C1 segment of cervical spinal cord (tissue), 14 donors: ENCODE results near the gene RAD17.
"Not testable (repeated sequence)": the region's sequence is repeated elsewhere in the genome, so short reads cannot be mapped to it uniquely, and the experiment has no call there.

Experiments used
- DNase-seq, 14 donors: peaks; one replicate each; lab custom pipeline; 2025; lab: John Stamatoyannopoulos, UW

Gene RAD17

GRCh38 chr5:69378376-69378775 lies 8.8 kb downstream of the RAD17 start:
- DNase-seq, result no peak

DNA sequence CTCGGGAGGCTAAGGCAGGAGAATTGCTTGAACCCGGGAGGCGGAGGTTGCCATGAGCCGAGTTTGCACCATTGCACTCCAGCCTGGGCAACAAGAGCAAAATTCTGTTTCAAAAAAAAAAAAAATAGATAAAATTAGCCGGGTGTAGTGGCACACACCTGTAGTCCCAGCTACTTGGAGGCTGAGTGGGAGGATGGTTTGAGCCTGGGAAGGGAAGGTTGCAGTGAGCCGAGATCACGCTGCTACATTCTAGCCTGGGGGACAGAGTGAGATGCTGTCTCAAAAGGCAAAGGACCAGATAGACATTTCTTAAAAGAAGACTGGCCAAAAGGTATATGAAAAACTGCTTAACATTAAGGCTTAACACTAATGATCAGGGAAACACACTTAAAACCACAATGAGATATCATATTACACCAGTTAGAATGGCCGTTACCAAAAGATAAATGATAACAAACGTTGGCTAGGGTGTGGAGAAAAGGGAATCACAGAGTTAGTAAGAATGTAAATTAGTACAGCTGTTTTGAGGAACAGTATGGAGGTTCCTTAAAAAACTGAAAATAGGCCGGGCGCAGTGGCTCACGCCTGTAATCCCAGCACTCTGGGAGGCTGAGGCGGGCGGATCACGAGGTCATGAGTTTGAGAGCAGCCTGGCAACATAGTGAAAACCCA lies 35.2 kb downstream of the RAD17 start:
- DNase-seq, result no peak

GRCh38 chr5:69414885-69415583 lies 45.4 kb downstream of the RAD17 start, which contains the start of gene MARVELD2:
Gene MARVELD2, plus strand, starts transcription at chr5:69415116. Its CDS starts 4,270 bp downstream, at chr5:69419386.
- peak in 5 of 14 donors; percentile 1 to 34 (median 6) for DNase-seq

GRCh38 chr5:69415584-69415958 lies 46.0 kb downstream of the RAD17 start:
- no peak for DNase-seq

DNA sequence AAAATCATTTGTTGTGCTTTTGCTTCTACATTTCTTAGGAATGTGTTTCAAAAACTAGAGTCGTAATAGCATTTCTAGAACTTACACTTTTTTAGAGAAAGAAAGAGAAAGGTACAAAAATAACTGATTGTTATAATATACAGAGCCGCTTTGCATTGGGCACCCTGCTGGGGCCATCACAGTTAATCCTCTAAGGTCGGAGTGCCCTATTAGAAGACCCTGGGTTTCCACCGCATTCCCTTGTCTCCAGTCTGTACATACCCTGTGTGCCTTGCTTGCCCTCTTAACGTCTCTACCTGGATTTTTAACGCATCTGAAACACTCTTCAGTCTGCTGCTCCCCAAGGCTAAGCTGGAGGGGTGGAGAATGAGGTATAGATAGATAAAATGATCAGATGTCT lies 46.6 kb downstream of the RAD17 start:
- DNase-seq, result no peak

- no peak for DNase-seq
Measured at GRCh38 chr5:69416699-69417098, 47.1 kb downstream of the RAD17 start.

DNA sequence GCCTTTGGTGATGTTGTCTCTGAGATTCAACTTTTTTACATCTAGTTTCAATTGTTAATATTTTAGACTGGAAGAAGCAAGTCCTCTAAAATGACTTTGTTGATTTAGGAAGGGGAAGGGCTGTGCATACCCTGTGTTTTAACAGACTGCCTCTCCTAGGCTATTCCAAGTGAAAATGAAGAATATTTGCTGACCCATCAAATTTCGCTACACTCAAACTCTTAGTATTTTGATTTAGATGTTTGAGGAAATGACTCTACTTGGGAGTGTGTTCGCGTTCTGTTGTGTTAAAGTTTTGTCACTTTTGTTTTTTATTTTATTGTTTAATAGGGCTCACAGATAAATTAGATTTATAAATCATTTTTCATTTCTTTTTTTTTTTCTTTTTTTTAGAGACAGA lies 48.9 kb downstream of the RAD17 start:
- no peak for DNase-seq

DNA sequence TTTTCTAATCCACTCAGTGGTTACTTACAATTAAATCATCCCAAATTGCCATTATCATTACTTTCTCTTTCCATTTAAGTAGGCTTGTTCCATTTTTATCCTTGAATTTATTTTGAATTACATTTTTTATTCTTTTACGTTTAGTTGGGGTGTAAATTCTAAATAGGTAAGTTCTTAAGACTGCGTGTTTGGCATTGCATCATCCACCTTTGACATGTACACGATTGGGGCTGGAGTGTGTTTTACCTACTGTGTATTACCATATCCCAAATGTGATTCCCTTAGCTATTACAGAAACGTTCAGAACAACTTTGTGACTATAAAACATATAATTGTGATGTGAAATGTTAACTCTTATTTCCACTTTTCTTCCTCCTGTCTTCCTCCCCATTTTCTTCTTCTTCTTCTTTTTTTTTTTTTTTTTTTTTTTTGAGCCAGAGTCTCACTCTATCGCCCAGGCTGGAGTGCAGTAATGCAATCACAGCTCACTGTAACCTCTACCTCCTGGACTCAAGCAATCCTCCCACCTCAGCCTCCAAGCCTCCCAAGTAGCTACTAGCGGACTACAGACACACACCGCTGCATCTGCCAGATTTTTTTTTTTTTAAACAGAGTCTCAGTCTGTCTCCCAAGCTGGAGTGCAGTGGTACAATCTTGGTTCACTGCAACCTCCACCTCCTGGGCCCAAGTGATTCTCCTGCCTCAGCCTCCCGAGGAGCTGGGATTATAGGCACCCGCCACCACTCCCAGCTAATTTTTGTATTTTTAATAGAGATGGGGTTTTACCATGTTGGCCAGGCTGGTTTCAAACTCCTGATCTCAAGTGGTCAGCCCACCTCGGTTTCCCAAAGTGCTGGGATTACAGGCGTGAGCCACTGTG lies 62.0 kb downstream of the RAD17 start:
- DNase-seq, result no peak

DNA sequence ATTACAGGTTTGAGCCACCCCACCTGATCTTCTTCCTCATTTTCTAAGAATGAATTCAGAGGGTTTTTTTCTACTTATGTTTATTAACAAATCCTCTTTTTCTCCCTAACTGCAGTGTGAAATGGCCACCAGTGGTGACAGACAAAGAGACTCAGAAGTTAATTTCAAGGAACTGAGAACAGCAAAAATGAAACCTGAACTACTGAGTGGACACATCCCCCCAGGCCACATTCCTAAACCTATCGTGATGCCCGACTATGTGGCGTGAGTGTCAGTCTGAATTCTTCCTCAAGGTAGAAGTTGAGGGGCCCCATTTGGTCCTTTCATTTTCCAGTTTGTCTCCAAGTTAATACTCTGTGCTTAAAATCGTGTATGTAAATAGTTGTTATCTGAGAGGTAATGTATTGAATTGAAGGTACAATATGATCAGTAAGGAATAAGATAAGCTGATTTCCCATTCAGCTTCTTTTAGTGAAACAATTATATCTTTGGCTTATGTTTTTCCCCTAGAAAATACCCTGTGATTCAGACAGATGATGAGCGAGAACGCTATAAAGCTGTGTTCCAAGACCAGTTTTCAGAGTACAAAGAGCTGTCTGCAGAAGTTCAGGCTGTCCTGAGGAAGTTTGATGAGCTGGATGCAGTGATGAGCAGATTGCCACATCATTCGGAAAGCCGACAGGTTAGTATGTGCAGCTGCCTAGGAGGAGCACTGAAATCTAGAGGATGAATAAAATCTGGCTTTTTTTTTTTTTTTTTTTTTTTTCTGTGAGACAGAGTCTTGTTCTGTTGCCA lies 63.0 kb downstream of the RAD17 start:
- no peak for DNase-seq

GRCh38 chr5:69435276-69435884 lies 65.8 kb downstream of the RAD17 start:
- not testable (repeated sequence) for DNase-seq

GRCh38 chr5:69444127-69444754 lies 74.6 kb downstream of the RAD17 start:
- no peak for DNase-seq

DNA sequence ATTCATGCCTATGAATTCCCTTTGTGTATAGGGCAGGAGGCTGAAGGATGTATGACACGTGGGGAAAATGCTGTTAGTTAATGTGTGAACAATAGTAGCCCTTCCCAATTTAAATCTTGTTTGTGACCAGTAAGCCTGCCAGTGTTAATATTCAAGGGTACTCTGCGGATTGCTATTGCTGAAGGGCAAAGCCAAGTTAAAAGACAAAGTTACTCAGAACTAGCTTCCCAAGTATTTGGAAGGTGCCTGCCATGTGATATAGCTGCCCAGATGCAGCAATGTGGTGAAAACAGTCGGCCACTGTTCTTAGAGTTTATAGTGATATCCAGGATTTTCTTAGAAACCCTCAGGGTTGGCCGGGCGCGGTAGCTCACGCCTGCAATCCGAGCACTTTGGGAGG lies 79.9 kb downstream of the RAD17 start:
- no peak for DNase-seq

DNA sequence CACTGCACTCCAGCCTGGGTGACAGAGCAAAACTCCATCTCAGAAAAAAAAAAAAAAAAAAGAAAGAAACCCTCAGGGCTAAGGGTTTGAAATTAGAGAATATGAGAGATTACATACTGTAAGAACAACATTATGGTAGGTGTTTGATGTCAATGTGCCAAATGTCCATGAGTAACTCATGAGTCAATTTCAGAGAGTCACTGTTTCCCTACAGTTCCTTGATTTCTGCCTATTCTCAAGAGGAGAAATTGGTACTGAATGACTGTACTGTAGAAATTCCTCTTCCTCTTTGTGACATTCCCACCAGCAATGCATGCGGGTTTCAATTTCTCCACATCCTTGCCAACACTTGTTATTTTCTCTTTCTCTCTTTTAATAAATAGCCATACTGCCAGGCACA lies 80.5 kb downstream of the RAD17 start:
- no peak for DNase-seq

GRCh38 chr5:69450527-69450926 lies 80.9 kb downstream of the RAD17 start:
- not testable (repeated sequence) for DNase-seq

DNA sequence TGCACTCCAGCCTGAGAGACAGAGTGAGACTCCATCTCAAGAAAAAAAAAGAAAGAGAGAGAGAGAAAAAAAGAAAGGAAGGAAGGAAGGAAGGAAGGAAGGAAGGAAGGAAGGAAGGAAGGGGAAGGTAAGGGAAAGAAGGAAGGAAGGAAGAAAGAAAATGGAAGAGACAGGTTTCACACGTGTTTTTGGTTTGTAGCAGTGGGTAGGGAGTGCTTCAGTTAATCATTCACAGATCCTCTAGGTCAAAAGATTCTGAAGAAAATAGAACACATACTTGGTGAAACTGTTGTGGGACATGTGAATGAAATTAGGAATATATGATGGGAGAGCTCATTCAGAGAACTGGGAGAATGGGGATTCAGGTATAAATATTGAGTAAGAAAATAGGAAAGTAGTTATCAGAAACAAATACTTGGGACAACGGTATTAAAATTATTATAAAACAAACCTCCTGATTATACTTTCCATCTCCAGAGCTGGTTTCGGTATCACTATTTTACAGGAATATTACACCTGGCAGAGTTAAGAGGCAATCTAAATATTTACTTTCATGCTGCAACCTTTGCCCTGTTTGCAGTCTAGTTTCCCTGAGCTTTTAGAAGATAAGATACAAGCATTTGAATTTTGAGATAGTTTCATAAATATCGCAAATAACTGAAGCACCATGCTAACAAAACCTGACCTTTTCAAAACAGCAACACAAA lies 82.5 kb downstream of the RAD17 start:
- DNase-seq, result no peak

- DNase-seq, result not testable (repeated sequence)
Measured at GRCh38 chr5:69453487-69453886, 83.9 kb downstream of the RAD17 start.

GRCh38 chr5:69454460-69455249 lies 85.0 kb downstream of the RAD17 start:
- DNase-seq, result no peak

GRCh38 chr5:69455428-69455988 lies 85.9 kb downstream of the RAD17 start:
- not testable (repeated sequence) for DNase-seq

GRCh38 chr5:69462170-69462569 lies 92.6 kb downstream of the RAD17 start:
- no peak for DNase-seq
